ENCODE results near the gene FRS2.
"Not testable (repeated sequence)": the region's sequence is repeated elsewhere in the genome, so short reads cannot be mapped to it uniquely, and the experiment has no call there.

FRS2 gene

GRCh38 chr12:69589082-69589481 lies 118.9 kb downstream of the FRS2 start:
- no peak for DNase-seq

- DNase-seq: no peak
These were observed 125.5 kb downstream of the FRS2 start for GRCh38 chr12:69595689-69596088.

- no peak for DNase-seq
These were observed 128.1 kb downstream of the FRS2 start for GRCh38 chr12:69598174-69598753.

DNA sequence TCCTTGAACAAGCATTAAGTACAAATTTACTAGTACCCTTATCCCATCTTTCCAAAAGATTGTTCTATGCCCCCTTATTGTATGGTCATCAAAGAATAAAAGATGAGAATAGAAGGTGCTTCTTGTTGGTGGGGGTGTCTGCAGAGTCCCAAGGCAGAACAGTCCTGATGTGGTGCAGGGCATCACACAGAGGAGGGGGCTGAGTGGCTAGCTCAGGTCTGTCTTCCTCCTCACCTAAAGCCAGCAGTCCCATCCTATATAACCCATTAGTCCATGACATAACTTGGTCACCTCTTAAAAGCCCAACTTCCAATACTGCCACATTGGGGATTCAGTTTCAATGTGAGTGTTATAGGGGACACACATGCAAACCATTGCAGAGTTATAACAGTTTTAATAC lies 130.6 kb downstream of the FRS2 start:
- DNase-seq: no peak

GRCh38 chr12:69601962-69602685 lies 131.9 kb downstream of the FRS2 start:
- DNase-seq: no peak

GRCh38 chr12:69602954-69603353 lies 132.8 kb downstream of the FRS2 start:
- no peak for DNase-seq

- DNase-seq: not testable (repeated sequence)
These were observed 133.4 kb downstream of the FRS2 start for GRCh38 chr12:69603556-69603955.

DNA sequence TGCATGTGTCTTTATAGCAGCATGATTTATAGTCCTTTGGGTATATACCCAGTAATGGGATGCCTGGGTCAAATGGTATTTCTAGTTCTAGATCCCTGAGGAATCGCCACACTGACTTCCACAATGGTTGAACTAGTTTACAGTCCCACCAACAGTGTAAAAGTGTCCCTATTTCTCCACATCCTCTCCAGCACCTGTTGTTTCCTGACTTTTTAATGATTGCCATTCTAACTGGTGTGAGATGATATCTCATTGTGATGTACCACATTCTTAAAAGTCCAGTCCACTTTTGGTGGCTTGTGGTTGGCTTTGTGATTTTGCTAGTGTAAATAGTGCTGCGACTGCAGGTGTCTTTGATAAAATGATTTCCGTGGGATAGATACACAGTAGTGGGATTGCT lies 134.1 kb downstream of the FRS2 start:
- DNase-seq: not testable (repeated sequence)

GRCh38 chr12:69608114-69608513 lies 137.9 kb downstream of the FRS2 start:
- no peak for DNase-seq

- no peak for DNase-seq
These were observed 139.9 kb downstream of the FRS2 start for GRCh38 chr12:69610126-69610525.

- DNase-seq: no peak
These were observed 140.5 kb downstream of the FRS2 start, which contains the start of gene LRRC10 for GRCh38 chr12:69610729-69611128. LRRC10 (minus strand) TSS chr12:69610907; CDS start chr12:69610838, 69 bp downstream.

DNA sequence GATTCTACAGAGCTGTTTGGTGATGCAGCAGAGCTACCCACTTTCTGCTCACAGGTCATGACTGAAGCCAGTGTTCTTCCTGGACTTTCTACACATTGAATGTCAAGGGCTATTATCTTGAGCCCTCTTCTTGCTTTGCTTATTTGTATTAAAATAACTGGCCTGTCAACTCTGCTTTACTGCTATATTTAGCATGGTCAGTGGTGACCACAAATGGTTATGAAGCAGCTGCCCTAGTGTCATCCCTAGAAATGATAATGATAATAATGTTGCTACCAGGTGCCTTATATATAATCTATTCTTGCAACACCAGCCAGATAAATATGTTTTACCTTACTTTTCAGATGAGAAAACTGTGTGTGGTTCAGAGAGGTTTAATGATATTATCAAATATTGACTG lies 143.2 kb downstream of the FRS2 start:
- no peak for DNase-seq

GRCh38 chr12:69616025-69616424 lies 145.8 kb downstream of the FRS2 start:
- no peak for DNase-seq

DNA sequence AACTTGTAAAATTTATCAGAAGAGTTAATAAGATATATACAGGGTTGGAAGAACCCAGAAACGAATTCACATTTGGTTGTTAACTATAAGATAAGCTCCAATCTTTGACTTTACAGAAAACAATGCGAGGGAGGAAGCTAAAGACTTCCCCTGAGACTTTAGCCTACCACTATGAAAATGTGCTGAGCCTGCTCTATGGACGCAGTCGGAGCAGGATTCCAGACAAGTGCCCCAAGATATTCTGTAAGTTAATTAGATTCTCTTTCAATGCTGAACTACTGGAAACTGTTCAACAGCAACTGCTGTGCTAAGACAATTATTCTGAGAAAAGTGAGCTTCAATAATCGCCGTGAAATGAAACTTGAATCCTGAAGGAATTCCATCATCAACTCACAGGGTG lies 148.9 kb downstream of the FRS2 start:
- DNase-seq: no peak

- no peak for DNase-seq
These were observed 149.9 kb downstream of the FRS2 start for GRCh38 chr12:69620077-69620476.

- no peak for DNase-seq
These were observed 150.7 kb downstream of the FRS2 start for GRCh38 chr12:69620921-69621320.

DNA sequence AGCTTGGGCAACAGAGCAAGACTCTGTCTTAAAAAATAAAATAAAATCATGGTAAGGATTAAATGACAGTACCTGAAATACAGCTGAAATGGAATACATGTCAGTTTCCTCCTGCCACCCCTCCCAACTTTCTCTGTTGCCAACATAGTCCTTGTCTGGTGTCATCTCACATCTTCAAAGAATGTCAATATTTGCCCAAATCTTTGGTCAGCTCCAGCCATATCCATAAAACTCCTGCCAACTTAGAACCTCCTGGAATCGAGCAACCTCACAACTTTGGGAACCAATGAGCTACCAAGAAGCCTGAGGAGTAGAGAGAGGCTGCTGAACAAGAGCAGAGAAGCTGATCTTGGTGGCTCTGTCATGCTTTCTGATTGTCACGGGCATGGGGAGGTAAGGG lies 151.4 kb downstream of the FRS2 start:
- DNase-seq: no peak

- DNase-seq: peak; percentile 73
These were observed 153.8 kb downstream of the FRS2 start for GRCh38 chr12:69623970-69624369.

DNA sequence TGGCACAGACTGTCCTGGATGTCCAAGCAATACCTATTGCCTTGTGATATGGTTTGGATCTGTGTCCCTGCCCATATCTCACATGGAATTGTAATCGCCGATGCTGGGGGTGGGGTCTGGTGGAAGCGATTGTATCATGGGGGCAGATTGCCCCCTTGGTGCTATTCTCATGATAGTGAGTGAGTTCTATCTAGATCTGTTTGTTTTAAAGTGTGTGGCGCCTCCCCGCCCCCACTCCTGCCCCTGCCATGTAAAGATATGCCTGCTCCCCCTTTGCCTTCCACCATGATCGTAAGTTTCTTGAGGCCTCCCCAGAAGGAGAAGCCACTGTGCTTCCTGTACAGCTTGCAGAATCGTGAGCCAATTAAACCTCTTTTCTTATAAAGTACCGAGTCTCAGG lies 157.3 kb downstream of the FRS2 start:
- no peak for DNase-seq

Measured in NCI-H1092 (cell line).